K562 (cell line): ENCODE results near the gene NLRC3. TPM values are rescaled to one million over a fixed set of nuclear protein-coding genes. Genes with fewer than 3 reads are reported as not detected.

Experiments used
- ATAC-seq: fragments of 200-7000 bp; cut with Tn5 transposase; 3 replicates; pipeline ENCODE4 v1.9.1; 2020; ENCODE audit warnings: moderate library complexity
- BruUV-seq: library from RNA; stranded (reverse); fragments of 400-500 nt; replicated peaks from 2 replicates; lab custom pipeline; 2021; lab: Mats Ljungman, UMichigan
- CTCF ChIA-PET: fragments of 300-600 bp; formaldehyde crosslinking; extraction: SDS; loops from one replicate; lab custom pipeline; 2021; ENCODE audit warnings: low intra/inter-chr PET ratio; lab: Yijun Ruan, JAX
- POLR2A ChIA-PET: fragments of 300-600, 350-650 bp; sonication (Branson Sonifier 250); formaldehyde crosslinking; extraction: SDS; loops from one replicate; lab custom pipeline; 2021; ENCODE audit warnings: antibody characterized with exemption, inconsistent platforms; lab: Yijun Ruan, JAX
- DNase-seq, 4 experiments: peaks; one replicate each; pipeline versions ENCODE4 v3.0.0 to v3.0.0-alpha.2; 2011 to 2018; ENCODE audit warnings: low spot score in 3 of 4, mixed read lengths in 3 of 4; ENCODE audit errors: extremely low read depth in 1 of 4
- FAIRE-seq: peaks from 2 replicates; lab custom pipeline; 2011; peaks lifted over from hg19 to GRCh38; lab: Jason Lieb, UNC
- H2AFZ ChIP-seq: 2 replicates; pipeline ENCODE4 v1.6.0; 2011; ENCODE audit warnings: low read depth, low read length, control low read depth, inconsistent platforms
- H3K27ac ChIP-seq: fragments of 200-600 bp; 3 replicates; pipeline ENCODE4 v1.8.0; 2011; ENCODE audit warnings: low read depth, mild to moderate bottlenecking, control low read depth, inconsistent platforms, low read length, moderate library complexity, mixed read lengths; ENCODE audit errors: extremely low read depth
- H3K27me3 ChIP-seq, 2 experiments: fragments of 300-600 bp in 1 of 2; 2 replicates in 1 of 2; 3 replicates in 1 of 2; pipeline versions ENCODE4 v1.6.0 to v1.8.0; 2011; ENCODE audit warnings: inconsistent platforms in 2 of 2, low read length in 2 of 2, mild to moderate bottlenecking in 1 of 2, mixed read lengths in 1 of 2, moderate library complexity in 1 of 2; ENCODE audit not compliant: control insufficient read depth in 2 of 2, insufficient read depth in 2 of 2
- H3K36me3 ChIP-seq: fragments of 300-600 bp; 3 replicates; pipeline ENCODE4 v1.8.0; 2011; ENCODE audit warnings: mild to moderate bottlenecking, low read length, inconsistent platforms; ENCODE audit not compliant: control insufficient read depth, insufficient read depth
- H3K4me1 ChIP-seq, 2 experiments: fragments of 200-600 bp in 1 of 2; replicated peaks in 1 of 2; 2 replicates in 1 of 2; 3 replicates in 1 of 2; pipeline versions ENCODE4 v1.5.1 to v1.8.0; 2011; ENCODE audit warnings: inconsistent platforms in 2 of 2, low read length in 2 of 2, mild to moderate bottlenecking in 1 of 2, mixed read lengths in 1 of 2, moderate library complexity in 1 of 2; ENCODE audit not compliant: control insufficient read depth in 2 of 2, insufficient read depth in 2 of 2
- H3K4me2 ChIP-seq: 2 replicates; pipeline ENCODE4 v1.6.1; 2011; ENCODE audit warnings: low read length, control low read depth, inconsistent platforms, mixed read lengths; ENCODE audit not compliant: insufficient read depth
- H3K4me3 ChIP-seq: fragments of 200-600 bp; sonication (generic), shearing (Covaris generic); 2 replicates; pipeline ENCODE4 v1.5.1; 2016; ENCODE audit warnings: control low read depth, inconsistent platforms
- H3K79me2 ChIP-seq: fragments of 200-600 bp; 3 replicates; pipeline ENCODE4 v1.8.0; 2011; ENCODE audit warnings: low read length, inconsistent platforms; ENCODE audit not compliant: control insufficient read depth, insufficient read depth
- H3K9ac ChIP-seq, 2 experiments: 2 replicates each; pipeline versions ENCODE4 v1.6.0 to v1.6.1; 2011; ENCODE audit warnings: low read depth in 2 of 2, low read length in 2 of 2, control low read depth in 1 of 2, inconsistent platforms in 1 of 2, mild to moderate bottlenecking in 1 of 2, mixed read lengths in 1 of 2; ENCODE audit not compliant: insufficient read depth in 1 of 2
- H3K9me1 ChIP-seq: one replicate; pipeline ENCODE4 v1.6.0; 2011; ENCODE audit warnings: inconsistent platforms, mild to moderate bottlenecking, low read length, moderate library complexity; ENCODE audit not compliant: control insufficient read depth, insufficient read depth
- H3K9me3 ChIP-seq: replicated peaks from 2 replicates; pipeline ENCODE4 v1.5.1; 2011; ENCODE audit warnings: low read depth, low read length, inconsistent platforms; ENCODE audit not compliant: control insufficient read depth, insufficient read depth
- H4K20me1 ChIP-seq: replicated peaks from 2 replicates; pipeline ENCODE4 v1.6.1; 2011; ENCODE audit warnings: low read length, inconsistent platforms, mixed read lengths; ENCODE audit not compliant: control insufficient read depth, insufficient read depth
- GTF2E2 ChIP-seq: fragments of 200-800 bp; sonication (Bioruptor generic); IDR thresholded peaks from 2 replicates; pipeline ENCODE4 v1.6.1; 2016; ENCODE audit warnings: missing genetic modification characterization, missing compliant biosample characterization
- MCM7 ChIP-seq, 2 experiments: fragments of 450-650 bp; IDR thresholded peaks; 2 replicates each; pipeline ENCODE4 v1.6.1; 2016 to 2018
- POLR2G ChIP-seq: fragments of 200-400 bp; formaldehyde crosslinking; IDR thresholded peaks from 2 replicates; pipeline ENCODE4 v1.6.1; 2017; ENCODE audit warnings: low read depth, mild to moderate bottlenecking, antibody characterized with exemption, low read length, moderate library complexity
- PRMT5 ChIP-seq: sonication (generic); formaldehyde crosslinking; IDR thresholded peaks from 2 replicates; pipeline ENCODE4 v1.5.0; 2020; ENCODE audit warnings: missing genetic modification reagents
- SMAD2 ChIP-seq: fragments of 150-350 bp; IDR thresholded peaks from 2 replicates; pipeline ENCODE4 v1.6.1; 2014; ENCODE audit warnings: low read depth, mild to moderate bottlenecking, low read length
- TEAD4 ChIP-seq, 2 experiments: sonication (generic) in 1 of 2; formaldehyde crosslinking in 1 of 2; IDR thresholded peaks; 2 replicates each; pipeline versions ENCODE4 v1.6.1 to v1.8.0; 2012 to 2022; ENCODE audit warnings: borderline replicate concordance in 1 of 2, inconsistent platforms in 1 of 2, low read length in 1 of 2, mild to moderate bottlenecking in 1 of 2, missing genetic modification reagents in 1 of 2
- ZBTB7A ChIP-seq: IDR thresholded peaks from 2 replicates; pipeline ENCODE4 v1.6.1; 2011; ENCODE audit warnings: low read depth, mild to moderate bottlenecking, low read length, moderate library complexity, borderline replicate concordance; ENCODE audit not compliant: control insufficient read depth
- ZKSCAN8 ChIP-seq: fragments of 200-800 bp; sonication (Bioruptor generic); IDR thresholded peaks from 2 replicates; pipeline ENCODE4 v1.6.1; 2016; ENCODE audit warnings: missing genetic modification characterization, missing compliant biosample characterization
- WGBS: fragments of 100-300 bp; shearing (Covaris generic); methylation state at CpG from one replicate; pipeline ENCODE4 v1.1.6; 2016; ENCODE audit warnings: low coverage, mixed read lengths; ENCODE audit not compliant: insufficient coverage; ENCODE audit errors: missing lambda C conversion rate; 5-methylcytosine and 5-hydroxymethylcytosine counted together
- in situ Hi-C: fragments of 300-500 bp; cut with MboI; formaldehyde crosslinking; loops from 4 replicates; pipeline ENCODE4 v1.15.0; 2018; ENCODE audit warnings: inconsistent platforms, mixed read lengths
- intact Hi-C: fragments of 100-400 bp; cut with micrococcal nuclease; formaldehyde crosslinking; loops from 2 replicates; pipeline ENCODE4 v1.14.2; 2022
- polyA plus RNA-seq, 8 experiments: library from polyadenylated mRNA; depleted of rRNA in 4 of 8; stranded (reverse) in 5 of 8; unstranded in 3 of 8; fragments of >200 nt; fragmentation: Nextera tagmentation in 2 of 8; fragmentation: Illumina TruSeq in 1 of 8; extraction: Ambion mirVana in 2 of 8; extraction: Trizol in 1 of 8; gene quantifications; 2 replicates each; pipeline versions ENCODE4 v1.2.1 to v1.2.3, GENCODE V29; 2011 to 2014; ENCODE audit warnings: inconsistent platforms in 1 of 8, missing spikeins in 1 of 8
- total RNA-seq, 7 experiments: library from RNA; depleted of rRNA in 6 of 7; stranded (reverse); fragments of >200 nt in 6 of 7; fragmentation: Illumina TruSeq in 2 of 7; extraction: Trizol in 2 of 7; gene quantifications; 2 replicates each; pipeline versions ENCODE4 v1.2.1 to v1.2.3, GENCODE V29; 2011 to 2021; ENCODE audit warnings: low replicate concordance in 1 of 7

NLRC3 gene
- total and polyA plus RNA-seq, 9 of the 15 experiments (the other 6 are each of a cell fraction or from before 2014, with no cell fraction given): 0.03 to 0.13 (median 0.03) TPM; not detected in 4

- WGBS: 73% methylated on average over 19 of the region's 27 CpGs
- Histone ChIP-seq H3K27ac (no peak overlapping the region), H3K9me3 (peaks cover 6% of the 10 kb centered on the region), H3K4me3 (no peak overlapping the region), H3K9ac (no peak overlapping the region; a peak in 1 of 4 replicates), H3K36me3 (peaks cover 9% of the 10 kb centered on the region; the same call in 2 of the 3 replicates), H3K4me1 (peaks cover 0 to 12% of the 10 kb centered on the region in 2 experiments; a peak in 2 of 5 replicates), H3K4me2 (no peak overlapping the region), H2AFZ (no peak overlapping the region), H4K20me1 (no peaks in the 10 kb centered on the region), H3K79me2 (no peaks in the 10 kb centered on the region), H3K9me1 (no peaks in the 10 kb centered on the region), H3K27me3 (no peaks in the 10 kb centered on the region)
- ChIA-PET CTCF (no interaction called here), POLR2A (no interaction called here)
- DNase-seq: no peak
- intact Hi-C loops (no loop called here), in situ Hi-C loops (no loop called here)
- FAIRE-seq: no peak
- BruUV-seq: no TSS peak
- peak; percentile 28; the same call in 1 of the 2 replicates for TF ChIP-seq POLR2G
- no peak for TF ChIP-seq SMAD2
- no peak for ATAC-seq
Measured at GRCh38 chr16:3596101-3596861, 19.1 kb upstream of the NLRC3 start.

GRCh38 chr16:3595521-3596021, 18.4 kb upstream of the NLRC3 start:
- no TSS peak for BruUV-seq
- H3K27me3 ChIP-seq: no peaks in the 10 kb centered on the region
- CTCF ChIA-PET: no interaction called here
- no peak for FAIRE-seq
- H3K4me1 ChIP-seq: peaks cover 0 to 16% of the 10 kb centered on the region in 2 experiments; a peak in 2 of 5 replicates
- no peak overlapping the region for H2AFZ ChIP-seq
- H3K27ac ChIP-seq: no peak overlapping the region
- H3K9ac ChIP-seq: no peak overlapping the region; a peak in 1 of 4 replicates
- in situ Hi-C loops (no loop called here), intact Hi-C loops (no loop called here)
- POLR2A ChIA-PET: interaction anchor here (0.5 to 0.6 kb wide), 2 partner anchors 13 to 279 kb away, joined by 3 to 4 read pairs; no protein-coding TSS in a partner anchor
- H3K9me1 ChIP-seq: no peaks in the 10 kb centered on the region
- no peaks in the 10 kb centered on the region for H4K20me1 ChIP-seq
- peaks cover 6% of the 10 kb centered on the region for H3K9me3 ChIP-seq
- ATAC-seq: no peak
- H3K4me2 ChIP-seq: no peak overlapping the region
- H3K79me2 ChIP-seq: no peaks in the 10 kb centered on the region
- H3K36me3 ChIP-seq: peaks cover 6% of the 10 kb centered on the region; the same call in 2 of the 3 replicates
- 81% methylated on average over 11 of the region's 19 CpGs for WGBS
- H3K4me3 ChIP-seq: no peak overlapping the region
- TF ChIP-seq ZBTB7A: no peak
- no peak for TF ChIP-seq GTF2E2 (tag)
- TF ChIP-seq PRMT5 (CRISPR knock-in tag): no peak
- no peak for TF ChIP-seq TEAD4 (IDR thresholded peaks at IDR 0.05; ENCODE audit: low read length)
- TF ChIP-seq TEAD4 (CRISPR knock-in tag; IDR thresholded peaks at IDR 0.05; ENCODE audit: borderline replicate concordance): no peak
- no peak for TF ChIP-seq ZKSCAN8 (CRISPR knock-in tag)
- TF ChIP-seq MCM7 (IDR thresholded peaks at IDR 0.05): no peak
- no peak for DNase-seq
